Measurements from ENCODE around the gene ZBTB7A. TPM values are rescaled to one million over a fixed set of nuclear protein-coding genes. Genes with fewer than 3 reads are reported as not detected.

The ZBTB7A gene
- total and polyA plus RNA-seq, 11 donors: 14.6 to 65.0 (median 28.6) TPM

DNA sequence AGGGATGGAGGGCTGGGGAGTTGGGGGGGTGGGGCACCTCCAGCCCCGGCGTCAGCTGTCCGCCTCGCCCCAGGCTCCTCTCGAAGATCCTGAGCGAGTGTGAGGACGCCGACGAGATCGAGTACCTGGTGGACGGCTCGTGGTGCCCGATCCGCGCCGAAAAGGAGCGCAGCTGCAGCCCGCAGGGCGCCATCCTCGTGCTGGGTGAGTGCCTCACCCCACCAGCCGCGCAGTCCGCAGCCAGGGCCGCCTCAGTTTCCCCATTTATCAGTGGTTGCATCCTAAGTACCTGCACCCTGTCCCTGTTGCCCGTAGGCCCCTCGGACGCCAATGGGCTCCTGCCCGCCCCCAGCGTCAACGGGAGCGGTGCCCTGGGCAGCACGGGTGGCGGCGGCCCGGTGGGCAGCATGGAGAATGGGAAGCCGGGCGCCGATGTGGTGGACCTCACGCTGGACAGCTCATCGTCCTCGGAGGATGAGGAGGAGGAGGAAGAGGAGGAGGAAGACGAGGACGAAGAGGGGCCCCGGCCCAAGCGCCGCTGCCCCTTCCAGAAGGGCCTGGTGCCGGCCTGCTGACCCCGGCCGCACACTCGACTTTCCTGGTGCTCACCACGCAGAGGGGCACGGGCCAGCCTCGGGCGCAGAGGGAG is 29.3 kb downstream of the ZBTB7A start:
- Histone ChIP-seq H3K36me3 (peaks cover 0 to 66% (median 46%) of the 10 kb centered on the region in 9 donors), H3K4me3 (no peak overlapping the region), H3K9me3 (no peaks in the 10 kb centered on the region), H3K27me3 (no peaks in the 10 kb centered on the region), H3K4me1 (peaks cover 0 to 4% (median 1%) of the 10 kb centered on the region in 12 donors), H3K27ac (no peak overlapping the region)
- DNase-seq (no peak), ATAC-seq (no peak)
- intact Hi-C loops (cut with DNase I): no loop called here
- 93 to 95% (median 94%) methylated on average over 41 to 54 of the region's 54 CpGs for WGBS, 4 donors
- TF ChIP-seq POLR2A (IDR thresholded peaks at IDR 0.05): no peak
- TF ChIP-seq, protein P1, sequence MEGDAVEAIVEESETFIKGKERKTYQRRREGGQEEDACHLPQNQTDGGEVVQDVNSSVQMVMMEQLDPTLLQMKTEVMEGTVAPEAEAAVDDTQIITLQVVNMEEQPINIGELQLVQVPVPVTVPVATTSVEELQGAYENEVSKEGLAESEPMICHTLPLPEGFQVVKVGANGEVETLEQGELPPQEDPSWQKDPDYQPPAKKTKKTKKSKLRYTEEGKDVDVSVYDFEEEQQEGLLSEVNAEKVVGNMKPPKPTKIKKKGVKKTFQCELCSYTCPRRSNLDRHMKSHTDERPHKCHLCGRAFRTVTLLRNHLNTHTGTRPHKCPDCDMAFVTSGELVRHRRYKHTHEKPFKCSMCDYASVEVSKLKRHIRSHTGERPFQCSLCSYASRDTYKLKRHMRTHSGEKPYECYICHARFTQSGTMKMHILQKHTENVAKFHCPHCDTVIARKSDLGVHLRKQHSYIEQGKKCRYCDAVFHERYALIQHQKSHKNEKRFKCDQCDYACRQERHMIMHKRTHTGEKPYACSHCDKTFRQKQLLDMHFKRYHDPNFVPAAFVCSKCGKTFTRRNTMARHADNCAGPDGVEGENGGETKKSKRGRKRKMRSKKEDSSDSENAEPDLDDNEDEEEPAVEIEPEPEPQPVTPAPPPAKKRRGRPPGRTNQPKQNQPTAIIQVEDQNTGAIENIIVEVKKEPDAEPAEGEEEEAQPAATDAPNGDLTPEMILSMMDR (IDR thresholded peaks at IDR 0.05): no peak

- no peak overlapping the region for H3K4me3 ChIP-seq
- H3K27me3 ChIP-seq: no peaks in the 10 kb centered on the region
- H3K27ac ChIP-seq: no peak overlapping the region
- peaks cover 0 to 67% (median 52%) of the 10 kb centered on the region in 9 donors for H3K36me3 ChIP-seq
- ATAC-seq: no peak
- no peaks in the 10 kb centered on the region for H3K9me3 ChIP-seq
- WGBS, 4 donors: 93 to 96% (median 94%) methylated on average over 22 to 25 of the region's 25 CpGs
- H3K4me1 ChIP-seq: no peaks in the 10 kb centered on the region
- TF ChIP-seq POLR2A (IDR thresholded peaks at IDR 0.05): no peak
- TF ChIP-seq, protein P1 (IDR thresholded peaks at IDR 0.05): no peak
- intact Hi-C loops (cut with DNase I): no loop called here
- DNase-seq: no peak
These were observed 30.0 kb downstream of the ZBTB7A start for GRCh38 chr19:4036576-4037300.

DNA sequence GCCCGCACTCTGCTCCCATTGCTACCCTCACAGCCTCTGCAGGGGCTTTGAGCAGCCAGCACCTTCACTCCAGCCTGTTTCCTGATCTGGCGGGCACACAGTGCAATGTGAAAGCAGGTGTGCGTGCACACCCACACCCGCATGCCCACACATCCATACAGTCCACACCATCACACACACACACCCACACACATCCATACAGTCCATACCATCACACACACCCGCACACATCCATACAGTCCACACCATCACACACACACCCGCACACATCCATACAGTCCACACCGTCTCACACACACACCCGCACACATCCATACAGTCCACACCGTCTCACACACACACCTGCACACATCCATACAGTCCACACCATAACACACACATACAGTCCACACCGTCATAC is 31.1 kb downstream of the ZBTB7A start:
- DNase-seq (no peak), ATAC-seq (peak in 1 of 4 donors; percentile 13)
- H3K36me3 ChIP-seq: peaks cover 0 to 74% (median 60%) of the 10 kb centered on the region in 9 donors
- no peaks in the 10 kb centered on the region for H3K27me3 ChIP-seq
- TF ChIP-seq, protein P1 (IDR thresholded peaks at IDR 0.05): no peak
- no peak for TF ChIP-seq POLR2A (IDR thresholded peaks at IDR 0.05)
- intact Hi-C loops (cut with DNase I): no loop called here
- H3K4me1 ChIP-seq: no peaks in the 10 kb centered on the region
- no peak overlapping the region for H3K4me3 ChIP-seq
- WGBS, 4 donors: 81 to 89% (median 84%) methylated on average over 10 of the region's 10 CpGs
- H3K27ac ChIP-seq: no peak overlapping the region
- no peaks in the 10 kb centered on the region for H3K9me3 ChIP-seq

DNA sequence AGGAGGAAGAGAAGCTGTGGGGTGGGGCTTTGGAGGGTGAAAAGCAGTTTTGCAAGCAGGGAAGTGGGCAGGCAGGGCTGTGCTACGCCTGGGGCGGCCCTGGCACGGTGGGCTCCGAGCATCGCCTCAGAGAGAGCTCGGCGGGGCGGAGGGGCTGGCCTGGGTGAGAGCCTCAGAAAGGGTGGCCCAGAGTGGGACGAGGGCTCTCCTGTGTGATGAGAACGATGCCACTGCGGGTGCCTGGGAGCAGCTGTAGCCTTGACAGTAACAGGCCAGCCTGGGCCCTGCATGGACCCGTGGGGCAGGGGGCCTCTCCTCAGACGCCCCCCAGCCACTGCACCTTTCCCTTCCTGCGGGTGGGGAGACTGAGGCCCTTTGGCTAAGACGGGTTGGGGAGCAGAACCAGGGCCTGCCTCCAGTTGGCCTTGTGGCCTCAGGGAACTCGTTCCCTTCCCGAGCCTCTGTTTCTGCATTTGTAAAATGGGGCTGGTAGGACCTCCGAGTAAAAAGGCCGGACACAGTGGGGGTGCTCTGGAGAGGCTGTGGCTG is 31.6 kb downstream of the ZBTB7A start:
- 84 to 90% (median 89%) methylated on average over 14 to 19 of the region's 19 CpGs for WGBS, 4 donors
- H3K4me3 ChIP-seq: no peak overlapping the region
- no peak overlapping the region for H3K27ac ChIP-seq
- no peaks in the 10 kb centered on the region for H3K9me3 ChIP-seq
- ATAC-seq: peak in 2 of 4 donors; percentile 5 to 9
- TF ChIP-seq, protein P1 (IDR thresholded peaks at IDR 0.05): no peak
- TF ChIP-seq POLR2A (IDR thresholded peaks at IDR 0.05): no peak
- intact Hi-C loops (cut with DNase I): no loop called here
- H3K36me3 ChIP-seq: peaks cover 0 to 75% (median 60%) of the 10 kb centered on the region in 9 donors
- H3K4me1 ChIP-seq: no peaks in the 10 kb centered on the region
- H3K27me3 ChIP-seq: no peaks in the 10 kb centered on the region
- DNase-seq: no peak
